ENCODE measurements around the gene TMEM132E. TPM values are rescaled to one million over a fixed set of nuclear protein-coding genes. Genes with fewer than 3 reads are reported as not detected.

The TMEM132E gene
- total RNA-seq, 2 experiments from 2014 or later = 0.06 TPM; not detected in 1

GRCh38 chr17:34650051-34650750 lies 70.8 kb downstream of the TMEM132E start:
- Mint-ChIP-seq H3K9me3 (no peaks in the 10 kb centered on the region), H3K4me1 (no peaks in the 10 kb centered on the region), H3K27ac (no peak overlapping the region), H3K27me3 (peaks cover 21% of the 10 kb centered on the region), H3K36me3 (no peaks in the 10 kb centered on the region), H3K4me3 (no peak overlapping the region)
- DNase-seq = no peak

GRCh38 chr17:34651402-34651811 lies 72.0 kb downstream of the TMEM132E start:
- Mint-ChIP-seq H3K9me3 (no peaks in the 10 kb centered on the region), H3K27me3 (peaks cover 21% of the 10 kb centered on the region), H3K36me3 (no peaks in the 10 kb centered on the region), H3K4me1 (no peaks in the 10 kb centered on the region), H3K4me3 (no peak overlapping the region), H3K27ac (no peak overlapping the region)
- DNase-seq = no peak

GRCh38 chr17:34652021-34652555 lies 72.7 kb downstream of the TMEM132E start:
- no peaks in the 10 kb centered on the region for H3K9me3 Mint-ChIP-seq

GRCh38 chr17:34653511-34653910 lies 74.1 kb downstream of the TMEM132E start:
- no peak overlapping the region for H3K27ac Mint-ChIP-seq
- no peak for DNase-seq
- H3K36me3 Mint-ChIP-seq = no peaks in the 10 kb centered on the region
- no peaks in the 10 kb centered on the region for H3K4me1 Mint-ChIP-seq
- H3K4me3 Mint-ChIP-seq = no peak overlapping the region
- H3K27me3 Mint-ChIP-seq = peaks cover 21% of the 10 kb centered on the region
- no peaks in the 10 kb centered on the region for H3K9me3 Mint-ChIP-seq

More at GRCh38 chr17:34652021-34652555, 72.7 kb downstream of the TMEM132E start:
- no peak overlapping the region for H3K27ac Mint-ChIP-seq
- H3K36me3 Mint-ChIP-seq = no peaks in the 10 kb centered on the region
- no peak overlapping the region for H3K4me3 Mint-ChIP-seq
- peaks cover 21% of the 10 kb centered on the region for H3K27me3 Mint-ChIP-seq
- DNase-seq = no peak
- no peaks in the 10 kb centered on the region for H3K4me1 Mint-ChIP-seq

- Mint-ChIP-seq H3K27me3 (peaks cover 21% of the 10 kb centered on the region), H3K9me3 (no peaks in the 10 kb centered on the region), H3K4me1 (no peaks in the 10 kb centered on the region), H3K36me3 (no peaks in the 10 kb centered on the region), H3K4me3 (no peak overlapping the region), H3K27ac (no peak overlapping the region)
- no peak for DNase-seq
Measured at GRCh38 chr17:34654276-34654880, 75.0 kb downstream of the TMEM132E start.

DNA sequence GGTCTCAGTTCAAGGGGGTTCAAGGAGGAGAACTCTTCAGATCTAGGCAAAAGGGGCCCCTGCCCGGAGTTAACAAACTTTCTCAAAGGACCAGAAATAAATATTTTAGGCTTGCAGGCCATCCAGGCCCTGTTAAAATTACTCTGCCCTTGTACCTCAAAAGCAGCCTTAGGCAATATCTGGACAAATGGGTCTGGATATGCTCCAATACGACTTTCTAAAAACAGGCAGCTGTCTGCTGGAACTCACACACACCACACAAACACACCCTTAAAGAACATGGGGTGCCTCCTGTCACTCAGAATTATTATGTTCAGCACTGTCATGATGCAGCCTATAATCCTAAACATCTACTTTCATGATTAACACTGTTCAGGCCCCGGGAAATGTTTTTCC lies 75.5 kb downstream of the TMEM132E start:
- H3K27me3 Mint-ChIP-seq = peaks cover 21% of the 10 kb centered on the region
- H3K36me3 Mint-ChIP-seq = no peaks in the 10 kb centered on the region
- no peak overlapping the region for H3K27ac Mint-ChIP-seq
- H3K9me3 Mint-ChIP-seq = no peaks in the 10 kb centered on the region
- H3K4me1 Mint-ChIP-seq = no peaks in the 10 kb centered on the region
- H3K4me3 Mint-ChIP-seq = no peak overlapping the region
- no peak for DNase-seq

- H3K4me3 Mint-ChIP-seq = no peak overlapping the region
- no peaks in the 10 kb centered on the region for H3K4me1 Mint-ChIP-seq
- DNase-seq = no peak
- H3K27me3 Mint-ChIP-seq = peaks cover 17% of the 10 kb centered on the region
- H3K27ac Mint-ChIP-seq = no peak overlapping the region
- no peaks in the 10 kb centered on the region for H3K36me3 Mint-ChIP-seq
- H3K9me3 Mint-ChIP-seq = no peaks in the 10 kb centered on the region
Measured at GRCh38 chr17:34656801-34657200, 77.4 kb downstream of the TMEM132E start.

DNA sequence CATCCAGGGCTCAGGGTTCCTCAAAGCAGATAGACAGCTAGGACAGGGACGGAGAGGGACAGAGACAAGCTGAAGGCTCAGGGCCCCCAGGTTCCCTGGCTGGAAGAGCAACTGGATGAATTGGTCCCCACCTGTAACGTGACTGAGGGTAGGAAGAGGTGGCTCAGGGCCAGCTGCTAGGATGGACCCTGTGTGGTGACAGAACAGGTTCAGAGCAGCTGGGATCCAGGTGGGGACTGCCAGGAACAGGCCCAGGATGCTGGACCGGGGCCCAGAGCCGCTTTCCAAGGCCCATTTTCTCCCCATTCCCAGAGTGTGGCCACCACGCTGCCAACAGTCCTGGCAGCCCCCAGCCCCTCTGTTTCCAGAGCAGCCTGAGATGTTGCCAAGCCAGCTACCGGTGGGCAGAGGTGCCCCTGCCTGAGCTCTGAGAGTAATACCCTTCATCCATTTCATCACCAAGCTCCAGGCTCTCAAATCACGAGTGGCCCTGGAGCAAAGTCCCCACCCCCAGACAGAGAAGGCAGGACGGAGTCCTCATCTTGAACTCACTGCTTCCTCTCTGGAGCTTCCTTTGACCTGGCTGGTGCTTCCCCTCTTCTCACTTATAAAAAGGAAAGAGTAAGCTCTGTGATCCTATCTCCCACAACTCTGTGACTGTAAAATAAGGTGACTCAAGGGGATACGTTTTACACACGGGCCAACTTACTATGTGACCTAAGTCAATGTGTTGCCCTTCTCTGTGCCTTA lies 79.6 kb downstream of the TMEM132E start:
- H3K27ac Mint-ChIP-seq = no peak overlapping the region
- H3K4me3 Mint-ChIP-seq = no peak overlapping the region
- H3K27me3 Mint-ChIP-seq = peaks cover 4% of the 10 kb centered on the region
- no peaks in the 10 kb centered on the region for H3K9me3 Mint-ChIP-seq
- H3K36me3 Mint-ChIP-seq = no peaks in the 10 kb centered on the region
- DNase-seq = no peak
- H3K4me1 Mint-ChIP-seq = no peaks in the 10 kb centered on the region

DNA sequence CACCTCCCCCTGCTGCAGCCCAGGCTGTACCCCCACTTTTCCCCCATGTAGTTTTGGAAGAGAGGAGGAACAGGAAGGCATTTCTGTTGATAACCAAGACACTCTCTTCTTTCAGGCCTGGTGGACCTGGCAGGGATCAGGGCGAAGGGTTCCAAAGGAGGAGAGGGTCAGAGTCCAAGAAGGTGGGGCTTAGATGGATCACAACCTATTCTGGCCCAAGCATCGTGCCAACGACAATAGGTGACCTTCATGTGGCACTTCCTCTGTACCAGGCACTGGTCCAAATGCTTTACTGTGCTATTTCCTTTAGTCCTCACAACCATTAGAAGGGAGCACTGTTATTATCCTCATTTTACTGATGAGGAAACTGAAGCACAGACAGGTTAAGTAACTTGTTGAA lies 84.3 kb downstream of the TMEM132E start:
- peaks cover 9% of the 10 kb centered on the region for H3K4me1 Mint-ChIP-seq
- H3K27ac Mint-ChIP-seq = no peak overlapping the region
- no peak for DNase-seq
- H3K4me3 Mint-ChIP-seq = no peak overlapping the region
- no peaks in the 10 kb centered on the region for H3K27me3 Mint-ChIP-seq
- no peaks in the 10 kb centered on the region for H3K9me3 Mint-ChIP-seq
- H3K36me3 Mint-ChIP-seq = no peaks in the 10 kb centered on the region

DNA sequence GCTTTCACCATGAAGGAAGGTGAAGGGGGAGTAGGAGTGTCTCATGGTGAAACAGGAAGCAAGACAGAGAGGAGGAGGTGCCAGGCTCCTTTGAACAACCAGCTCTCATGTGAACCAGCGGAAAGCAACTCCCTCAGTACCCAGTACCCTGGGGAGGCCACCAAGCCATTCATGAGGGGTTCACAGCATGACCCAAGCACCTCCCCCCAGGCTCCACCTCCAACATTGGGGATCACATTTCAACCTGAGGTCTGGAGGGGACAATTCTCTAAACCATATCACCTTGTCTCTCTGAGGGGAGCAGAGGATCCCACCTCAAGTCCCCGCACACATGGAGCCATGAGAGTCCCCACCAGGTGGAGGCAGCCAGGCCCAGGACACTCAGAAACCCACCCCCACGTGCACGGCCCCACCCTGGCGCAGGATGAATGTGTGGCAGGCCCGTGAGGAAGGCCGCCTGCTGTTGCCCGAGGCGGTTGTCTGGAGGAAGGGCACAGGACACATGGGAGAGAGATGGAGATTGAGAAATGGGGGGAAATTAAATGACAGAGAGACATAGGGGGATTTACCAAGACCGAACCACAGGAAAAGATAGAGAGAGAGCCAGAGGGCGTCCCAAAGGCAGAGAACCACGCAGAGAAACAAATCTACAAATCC lies 85.9 kb downstream of the TMEM132E start:
- Mint-ChIP-seq H3K27ac (no peak overlapping the region), H3K9me3 (no peaks in the 10 kb centered on the region), H3K27me3 (peaks cover 7% of the 10 kb centered on the region), H3K36me3 (no peaks in the 10 kb centered on the region), H3K4me3 (no peak overlapping the region), H3K4me1 (peaks cover 9% of the 10 kb centered on the region)
- no peak for DNase-seq

DNA sequence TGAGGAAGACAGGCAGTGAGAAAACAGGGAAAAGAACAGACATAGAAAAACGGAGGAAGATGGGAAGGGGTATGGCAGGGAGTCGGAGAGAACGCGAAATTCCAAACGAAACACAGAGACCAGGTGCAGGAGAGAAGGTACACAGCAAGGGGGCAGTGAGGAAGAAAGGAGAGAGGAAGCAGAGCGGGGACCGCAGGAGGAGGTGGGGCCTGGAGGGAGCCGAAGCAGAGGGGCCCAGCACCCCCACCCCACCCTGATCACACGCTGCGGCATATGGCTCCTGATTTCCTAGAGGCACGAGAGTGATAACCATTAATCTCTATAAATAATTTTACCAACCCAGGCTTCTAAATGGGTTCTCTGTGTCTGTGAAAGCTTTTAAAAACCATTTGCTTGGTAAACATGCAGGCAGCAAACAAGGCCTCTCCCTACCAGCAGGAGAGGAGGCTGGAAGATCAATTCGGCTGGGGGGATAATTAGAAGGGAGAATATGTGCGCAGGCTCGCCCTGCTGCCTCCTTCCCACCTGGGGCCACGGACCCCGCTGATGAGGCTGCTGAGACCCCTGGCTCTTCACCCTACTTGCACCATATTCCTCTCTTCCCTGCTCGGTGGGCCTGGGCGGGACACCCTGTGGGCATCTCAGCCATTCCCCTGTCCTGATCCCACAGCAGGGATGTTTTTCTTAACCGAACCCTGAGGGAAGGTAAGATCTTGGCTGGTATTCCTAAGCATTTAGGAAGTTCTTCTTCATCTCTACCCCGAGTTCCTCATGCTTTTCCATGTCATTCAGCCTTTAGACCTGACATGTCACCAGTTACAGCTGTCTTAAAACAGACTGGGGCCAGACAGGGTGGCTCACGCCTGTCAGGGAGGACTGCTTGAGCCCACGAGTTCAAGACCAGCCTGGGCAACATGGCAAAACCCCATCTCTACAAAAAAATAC lies 86.7 kb downstream of the TMEM132E start:
- H3K9me3 Mint-ChIP-seq = no peaks in the 10 kb centered on the region
- H3K36me3 Mint-ChIP-seq = no peaks in the 10 kb centered on the region
- H3K27ac Mint-ChIP-seq = no peak overlapping the region

DNA sequence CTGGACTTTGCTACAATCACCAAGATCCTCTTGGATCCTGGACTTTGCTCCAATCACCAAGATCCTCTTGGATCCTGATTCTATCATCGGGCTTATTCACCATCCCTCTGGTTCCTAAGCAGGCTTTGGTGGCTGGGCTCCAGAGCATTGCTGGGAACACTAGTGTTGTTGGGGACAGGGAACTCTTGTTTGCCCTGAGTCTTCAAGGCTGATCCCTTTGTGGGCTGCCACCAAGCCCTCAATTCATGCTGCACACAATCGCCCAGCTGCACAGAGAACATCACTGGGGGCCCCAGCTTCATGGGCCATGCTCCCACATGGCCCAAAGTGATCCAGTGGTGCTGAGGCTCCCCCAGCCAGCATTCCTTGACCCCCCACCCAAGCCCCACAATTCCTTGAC lies 88.3 kb downstream of the TMEM132E start:
- no peaks in the 10 kb centered on the region for H3K36me3 Mint-ChIP-seq
- H3K27ac Mint-ChIP-seq = no peak overlapping the region
- DNase-seq = no peak
- H3K9me3 Mint-ChIP-seq = no peaks in the 10 kb centered on the region
- H3K4me1 Mint-ChIP-seq = peaks cover 9% of the 10 kb centered on the region
- H3K27me3 Mint-ChIP-seq = peaks cover 7% of the 10 kb centered on the region
- H3K4me3 Mint-ChIP-seq = no peak overlapping the region

More for the DNA sequence above, 86.7 kb downstream of the TMEM132E start:
- DNase-seq = no peak
- Mint-ChIP-seq H3K4me3 (no peak overlapping the region), H3K27me3 (peaks cover 7% of the 10 kb centered on the region), H3K4me1 (peaks cover 9% of the 10 kb centered on the region)

- Mint-ChIP-seq H3K27ac (no peak overlapping the region), H3K4me3 (no peak overlapping the region), H3K27me3 (peaks cover 7% of the 10 kb centered on the region), H3K9me3 (no peaks in the 10 kb centered on the region), H3K36me3 (no peaks in the 10 kb centered on the region), H3K4me1 (peaks cover 9% of the 10 kb centered on the region)
- no peak for DNase-seq
Measured at GRCh38 chr17:34668206-34668605, 88.8 kb downstream of the TMEM132E start.

GRCh38 chr17:34669511-34669910 lies 90.1 kb downstream of the TMEM132E start:
- Mint-ChIP-seq H3K27ac (no peak overlapping the region), H3K9me3 (no peaks in the 10 kb centered on the region), H3K4me3 (no peak overlapping the region), H3K4me1 (peaks cover 9% of the 10 kb centered on the region), H3K27me3 (peaks cover 7% of the 10 kb centered on the region), H3K36me3 (no peaks in the 10 kb centered on the region)
- no peak for DNase-seq

Data from activated naive CD8-positive, alpha-beta T cell treated with anti-CD3 and anti-CD28 coated beads for 36 hours (primary cell).